GM19397 (cell line): ENCODE results near the gene ALK.

Experiments
- ATAC-seq: cut with Tn5 transposase; IDR thresholded peaks from one replicate; pipeline ENCODE4 v1.9.1; 2021; ENCODE audit warnings: mild to moderate bottlenecking, moderate library complexity; ENCODE audit not compliant: unreplicated experiment

Gene ALK

DNA sequence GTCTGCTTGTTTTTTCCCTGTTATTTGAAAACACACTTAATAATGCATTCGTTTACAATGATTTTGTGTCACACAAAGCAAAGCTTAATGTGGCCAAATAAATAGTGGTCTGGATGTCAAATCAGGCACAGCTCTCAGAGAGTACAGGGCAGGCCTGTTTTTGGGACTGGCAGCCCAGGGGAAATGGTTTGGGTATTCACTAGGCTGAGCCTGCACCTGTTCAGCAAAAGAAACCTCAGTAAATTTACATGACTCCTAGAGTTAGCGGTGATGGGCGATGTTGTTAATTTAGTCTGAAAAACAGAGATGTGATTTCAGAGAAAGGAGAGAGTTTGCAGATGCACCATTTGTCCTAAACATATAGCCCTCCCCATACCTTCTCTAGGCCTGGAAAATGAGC is 197.1 kb downstream of the ALK start:
- ATAC-seq, result peak; percentile 47

DNA sequence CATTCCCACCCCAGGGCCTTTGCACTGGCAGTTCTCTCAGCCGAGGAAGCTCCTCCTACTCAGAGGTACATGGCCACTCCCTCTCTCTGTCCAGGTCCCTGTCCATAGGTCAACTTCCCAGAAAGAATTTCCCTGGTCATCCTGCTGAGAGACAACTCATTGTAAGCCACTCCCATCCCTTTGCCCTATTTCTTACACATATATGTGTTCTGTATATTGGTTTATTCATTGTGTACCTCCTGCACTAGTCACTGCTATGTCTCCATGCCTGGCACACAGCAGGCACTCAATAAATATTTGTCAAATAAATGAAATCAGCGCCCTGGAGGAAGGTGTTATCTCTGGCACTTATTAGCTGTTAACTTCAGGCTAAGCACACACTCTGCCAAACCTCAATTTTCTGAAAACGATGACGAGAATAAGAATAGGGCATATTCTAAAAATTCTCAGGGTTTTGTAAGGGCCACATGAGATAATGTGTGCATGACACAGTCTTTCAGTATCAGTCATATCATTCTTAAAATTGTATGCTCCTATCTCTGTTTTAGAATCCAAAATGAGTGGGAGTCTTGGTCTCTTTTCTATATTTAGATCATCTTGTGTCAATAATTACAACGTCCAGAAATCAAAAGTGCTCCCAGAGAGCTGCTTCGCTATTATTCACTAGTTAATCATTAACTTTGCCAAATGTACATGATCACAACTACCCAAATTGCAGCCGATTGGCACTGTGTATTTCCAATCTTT is 198.0 kb downstream of the ALK start:
- peak; percentile 64 for ATAC-seq

DNA sequence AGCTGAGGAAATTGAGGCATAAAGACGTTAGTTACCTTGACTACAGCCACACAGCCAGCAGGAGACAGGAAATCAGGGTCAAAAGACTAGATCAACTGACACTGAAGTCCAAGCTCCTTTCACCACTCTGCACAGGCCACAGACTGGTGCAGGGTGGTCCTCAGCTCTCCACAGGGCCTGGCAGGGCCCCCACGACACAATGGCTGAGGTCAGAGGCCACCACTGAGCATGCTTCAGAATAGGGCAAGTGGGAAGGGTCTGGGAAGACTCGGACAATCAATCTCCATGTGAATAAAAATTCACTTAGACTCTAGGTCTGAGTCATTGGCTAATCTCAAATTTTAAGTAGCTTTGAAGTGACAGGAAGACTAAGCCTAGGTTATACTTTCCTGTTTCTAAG is 201.7 kb downstream of the ALK start:
- no peak for ATAC-seq

DNA sequence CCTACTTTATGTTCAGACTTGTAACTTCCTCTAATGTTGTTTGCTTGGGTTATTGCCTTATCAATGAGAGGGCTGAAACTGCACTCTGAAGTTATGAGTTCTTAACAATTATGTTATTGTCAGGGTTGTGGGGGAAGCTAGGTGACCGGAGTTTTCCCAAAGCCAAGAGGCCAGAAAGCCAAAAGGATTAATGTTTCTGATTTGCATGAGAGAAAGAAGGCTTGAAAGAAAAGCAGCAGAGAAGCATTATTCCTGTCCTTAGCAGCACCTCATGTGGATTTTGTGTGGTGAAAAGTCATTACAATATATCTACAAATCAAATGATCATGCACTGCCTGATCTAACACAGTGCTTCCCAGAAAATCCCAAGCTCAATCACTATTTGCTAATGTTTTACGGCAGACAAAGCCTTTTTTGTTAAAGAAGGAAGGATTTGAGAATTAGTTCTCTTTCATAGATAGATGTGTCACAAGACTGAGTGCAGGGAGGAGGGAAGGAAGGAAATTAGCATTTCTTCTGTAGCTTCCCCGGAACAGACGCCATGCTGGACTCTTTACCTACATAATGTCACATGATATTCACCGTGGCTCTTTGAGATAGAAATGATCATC is 203.2 kb downstream of the ALK start:
- ATAC-seq, result no peak

DNA sequence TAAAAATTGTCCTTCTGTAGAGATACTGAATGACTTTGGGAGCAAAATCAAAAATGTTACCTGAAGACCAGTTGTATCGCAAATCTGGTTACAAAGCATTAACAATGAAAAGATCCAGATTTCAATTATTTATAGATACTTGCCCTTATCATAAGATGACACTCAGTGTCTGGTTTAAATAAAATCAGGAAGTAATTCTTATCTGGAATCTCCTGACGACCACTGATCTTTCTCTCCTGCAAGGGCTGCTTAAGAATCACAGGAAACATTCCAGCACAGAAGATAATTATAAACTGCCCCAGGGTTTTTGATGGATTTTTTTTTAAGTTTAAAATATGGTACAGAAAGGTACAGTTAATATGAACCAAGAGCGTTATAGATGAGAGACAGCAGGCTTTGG is 205.7 kb downstream of the ALK start:
- ATAC-seq, result no peak

DNA sequence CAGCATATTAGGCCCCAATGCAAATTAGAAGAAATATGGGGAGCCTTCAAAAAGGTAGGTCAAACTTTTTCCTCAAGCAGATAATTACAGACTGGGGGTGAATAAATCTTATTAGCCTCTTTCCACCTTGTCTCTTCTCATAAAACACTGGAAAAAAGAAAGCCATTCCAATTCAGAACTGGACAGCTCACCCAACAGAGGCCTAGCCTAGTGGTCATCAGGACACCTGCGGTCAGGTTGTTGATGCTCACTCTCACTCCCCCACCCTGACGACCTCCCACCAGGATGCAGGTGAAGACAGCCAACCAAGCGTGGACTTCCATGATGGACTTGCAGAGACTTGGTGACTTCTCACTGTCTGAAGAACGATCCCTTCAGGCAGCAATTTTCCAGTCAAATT is 207.1 kb downstream of the ALK start:
- ATAC-seq, result no peak

DNA sequence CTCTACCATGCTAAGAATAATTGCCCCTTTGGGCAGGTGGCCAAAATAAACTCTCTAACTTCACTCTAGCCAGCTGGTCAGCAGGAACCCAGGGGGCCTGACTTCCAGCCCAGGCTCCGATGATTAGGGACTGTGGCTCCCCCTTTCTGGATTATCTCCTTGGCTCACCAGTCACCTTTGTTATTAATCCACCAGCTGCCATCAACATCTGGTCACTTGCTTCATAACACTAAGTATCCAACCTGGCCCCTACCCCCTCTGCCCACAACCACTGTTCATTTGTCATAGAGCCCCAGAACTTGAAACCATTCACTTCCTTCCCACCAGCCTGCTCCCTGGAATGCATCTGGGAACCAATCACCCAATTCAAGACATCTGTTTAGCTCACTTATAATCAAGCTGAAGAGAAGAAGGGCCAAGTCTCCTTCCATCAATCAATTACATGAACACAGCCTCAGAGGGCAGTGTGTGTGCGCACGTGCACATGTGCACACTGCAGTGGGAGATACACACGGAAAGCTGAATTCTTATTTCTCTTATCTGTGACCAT is 215.1 kb downstream of the ALK start:
- ATAC-seq, result no peak

DNA sequence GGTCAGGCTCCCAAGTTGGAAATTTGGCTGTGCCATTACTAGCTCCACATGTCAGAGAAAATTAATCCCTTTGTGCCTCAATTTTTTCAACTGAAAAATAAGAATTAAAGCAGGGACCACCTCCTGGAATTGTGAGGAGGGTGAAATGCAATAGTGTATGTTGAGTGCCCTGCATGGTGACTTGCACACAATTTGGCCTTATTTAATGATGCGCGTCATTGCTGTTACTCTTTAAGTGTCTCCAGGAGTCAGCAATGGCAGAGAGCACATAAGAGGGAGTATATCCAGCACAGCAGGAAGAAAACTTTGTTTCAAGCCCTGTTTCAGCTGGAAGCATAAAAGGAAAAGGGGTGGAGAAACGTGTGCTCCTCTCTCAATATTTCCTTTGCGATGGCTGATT is 215.8 kb downstream of the ALK start:
- ATAC-seq, result no peak

DNA sequence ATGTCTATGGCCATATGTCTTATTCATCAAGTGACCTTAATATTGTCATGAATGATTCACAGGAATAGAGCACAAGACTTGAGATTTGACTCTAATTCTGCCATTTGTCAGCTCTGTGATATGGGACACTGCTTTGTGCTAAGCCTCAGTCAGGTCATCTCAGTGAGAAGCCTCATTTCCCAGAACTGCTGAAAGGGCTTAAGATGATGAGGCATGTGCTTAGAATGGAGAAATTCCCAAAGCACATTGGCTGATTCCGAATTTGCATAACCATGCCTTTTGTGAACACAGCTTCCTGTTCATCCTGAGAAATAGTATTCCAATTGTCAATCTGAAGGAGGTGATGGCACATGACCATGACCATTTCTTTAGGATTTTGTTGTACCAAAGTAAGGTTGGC is 218.1 kb downstream of the ALK start:
- ATAC-seq, result no peak

DNA sequence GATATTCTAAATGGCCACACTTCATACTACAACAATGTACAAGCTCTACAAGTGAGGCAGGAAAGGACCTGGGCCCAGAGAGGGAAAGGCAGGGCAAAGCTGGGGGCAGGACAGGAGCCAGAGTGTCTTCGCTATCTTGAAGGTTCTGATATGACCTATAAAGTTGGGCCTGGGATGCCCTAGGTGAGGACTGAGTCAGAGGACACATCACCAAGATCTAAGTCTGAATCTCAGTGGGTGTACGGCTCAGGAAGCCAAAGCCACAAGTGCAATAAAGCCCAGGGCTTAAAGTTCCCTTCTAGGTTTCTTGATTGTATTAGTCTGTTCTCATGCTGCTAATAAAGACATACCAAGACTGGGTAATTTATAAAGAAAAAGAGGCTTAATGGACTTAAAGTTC is 219.1 kb downstream of the ALK start:
- no peak for ATAC-seq

DNA sequence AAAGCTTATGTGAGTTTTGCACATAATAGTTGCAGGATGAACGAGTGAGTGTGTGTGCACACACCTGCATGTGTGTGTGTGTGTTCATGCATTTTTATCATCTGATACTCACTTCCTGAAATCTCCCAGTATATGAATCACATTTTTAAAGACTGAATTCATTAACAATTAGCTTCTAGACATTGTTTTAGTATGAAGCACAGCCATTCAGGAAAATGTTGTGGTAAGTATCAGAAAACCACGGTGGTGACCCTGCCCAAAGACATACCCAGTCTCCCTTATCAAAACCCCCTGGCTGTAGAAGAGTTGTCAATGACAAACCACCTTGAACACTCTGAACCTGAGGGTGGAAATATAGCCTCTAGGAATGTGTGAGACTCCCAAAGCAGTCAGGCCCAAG is 220.8 kb downstream of the ALK start:
- no peak for ATAC-seq

DNA sequence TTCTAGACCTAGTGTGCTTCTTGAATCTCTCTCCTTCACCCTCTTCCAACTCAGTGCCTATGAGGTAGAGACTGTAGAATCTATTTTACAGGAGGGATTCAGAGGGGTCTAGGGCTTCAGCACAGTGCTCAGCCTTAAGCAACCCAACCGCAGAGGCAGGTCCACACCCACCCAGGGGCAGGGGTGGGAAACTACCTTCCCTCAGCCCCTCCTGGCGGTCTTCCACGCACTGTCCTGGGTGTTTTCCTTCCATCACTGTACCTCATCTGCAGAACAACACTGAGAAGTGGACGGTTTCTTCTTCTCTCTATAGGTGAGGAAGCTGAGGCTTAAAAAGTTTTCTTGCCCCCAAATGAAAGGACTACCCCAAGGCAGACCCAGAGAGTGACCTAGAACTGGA is 222.3 kb downstream of the ALK start:
- no peak for ATAC-seq

DNA sequence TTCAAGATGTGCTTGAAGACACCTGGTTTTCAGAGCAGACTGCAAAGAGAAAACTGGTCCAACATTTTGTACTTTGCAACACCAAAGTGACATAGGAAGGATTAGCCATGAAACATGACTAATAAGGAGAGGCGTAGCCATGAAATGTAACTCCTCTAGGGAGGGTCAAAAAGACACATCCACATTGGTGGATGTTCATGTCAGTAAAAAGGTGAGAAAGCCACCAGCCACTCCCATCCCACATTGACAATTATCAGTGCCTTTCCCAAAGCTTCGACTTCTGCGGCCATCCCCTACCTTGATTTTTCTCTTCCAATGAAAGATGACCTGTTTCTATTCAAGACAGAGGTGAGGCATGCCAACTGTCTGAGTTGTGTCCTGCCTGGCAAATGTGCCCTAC is 223.2 kb downstream of the ALK start:
- no peak for ATAC-seq

DNA sequence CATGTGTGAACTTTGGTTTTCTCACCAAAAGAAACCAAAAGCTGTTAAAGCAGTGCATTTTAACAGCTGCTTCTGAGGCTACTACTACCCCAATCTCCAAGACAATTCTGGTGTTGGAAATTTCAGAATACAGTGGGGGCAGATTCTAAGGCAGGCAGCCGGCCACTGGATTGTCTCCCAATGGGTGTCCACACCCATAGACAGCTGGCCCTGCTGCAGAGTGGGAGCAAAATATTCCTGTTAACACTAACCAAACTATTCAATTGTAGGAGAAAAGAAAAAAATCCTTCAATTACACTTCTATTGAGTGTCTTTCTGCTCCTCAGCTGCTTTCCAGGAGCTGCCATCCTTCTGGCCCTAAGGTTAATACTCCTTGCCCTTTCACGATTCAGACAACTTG is 223.7 kb downstream of the ALK start:
- ATAC-seq, result no peak

DNA sequence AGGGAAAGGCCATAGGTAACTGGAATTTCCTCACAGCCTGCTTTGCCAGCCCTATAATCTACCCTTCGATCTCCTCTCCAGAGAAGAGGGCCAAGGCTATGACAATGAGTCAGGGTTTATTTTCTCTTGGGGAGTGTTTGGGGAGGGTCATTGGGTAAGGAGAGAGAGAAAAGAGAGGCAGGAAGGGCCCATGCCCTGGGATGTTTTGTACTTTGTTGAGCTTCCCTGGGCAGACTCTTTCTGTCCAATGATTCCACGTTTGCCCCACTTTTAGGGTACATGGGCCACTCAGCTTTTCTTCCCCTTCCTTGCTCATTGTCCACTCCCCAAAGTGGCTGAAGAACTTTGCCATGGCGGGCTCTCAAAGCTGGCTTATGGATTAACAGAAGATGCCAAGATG is 224.2 kb downstream of the ALK start:
- ATAC-seq, result no peak

DNA sequence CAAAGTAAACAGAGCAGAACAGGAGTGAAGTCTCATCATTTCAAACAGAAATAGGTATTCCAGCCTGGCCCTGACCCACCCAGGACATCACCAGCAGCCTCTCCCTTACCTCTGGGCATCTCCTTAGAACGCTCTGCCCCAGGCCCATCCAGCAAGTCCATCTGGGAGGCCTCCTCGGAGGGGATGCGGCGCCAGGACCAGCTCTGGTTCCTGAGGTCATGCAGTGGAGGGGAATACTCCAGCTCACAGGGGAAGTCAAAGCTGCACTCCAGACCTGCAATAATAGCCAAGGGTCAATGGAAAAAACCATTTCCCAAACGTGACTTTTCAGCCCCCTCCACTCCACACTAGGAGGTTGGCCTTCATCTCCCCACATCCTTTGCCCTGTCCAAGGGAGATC is 226.6 kb downstream of the ALK start:
- no peak for ATAC-seq

DNA sequence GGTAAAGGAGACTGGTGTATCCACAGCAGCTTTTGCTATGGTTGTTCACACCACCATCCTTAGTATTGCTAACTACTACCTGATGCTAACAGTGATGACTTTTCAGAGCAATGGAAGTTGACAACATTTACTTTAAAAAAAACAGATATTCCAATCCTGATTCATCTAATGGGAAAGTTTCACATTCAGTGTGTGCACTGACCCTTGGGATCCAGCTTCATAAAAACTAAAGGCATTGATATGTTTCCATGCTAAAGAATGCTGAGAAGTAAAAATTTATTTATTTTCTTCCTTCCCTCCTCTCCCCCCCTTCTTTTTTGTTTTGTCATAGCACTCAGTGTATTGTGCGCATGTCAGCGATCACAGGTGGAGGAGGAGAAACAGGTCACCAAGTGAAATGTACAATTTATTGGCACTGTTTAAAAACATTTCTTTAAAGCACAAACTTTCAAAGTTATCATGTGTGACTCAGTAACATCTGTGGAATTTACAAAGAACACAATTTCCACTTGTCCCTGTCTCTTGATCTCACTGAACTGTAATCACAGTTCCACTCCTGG is 229.9 kb downstream of the ALK start:
- ATAC-seq, result no peak

DNA sequence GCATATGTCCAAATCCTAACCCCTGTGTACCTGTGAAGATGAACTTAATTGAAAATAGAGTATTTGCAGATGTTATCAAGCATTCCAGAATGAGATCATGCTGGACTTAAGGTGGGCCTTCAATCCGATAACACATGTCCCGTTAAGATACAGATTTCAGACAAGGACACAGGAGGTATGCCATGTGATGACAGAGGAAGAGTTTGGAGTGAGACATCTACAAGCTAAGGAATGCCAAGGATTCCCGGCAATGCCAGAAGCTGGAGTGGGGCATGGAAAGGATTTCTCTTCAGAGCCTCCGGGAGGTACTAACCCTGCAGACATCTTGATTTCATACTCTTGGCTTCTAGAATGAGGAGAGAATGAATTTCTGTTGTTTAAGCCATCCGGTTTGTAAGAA is 231.7 kb downstream of the ALK start:
- no peak for ATAC-seq

DNA sequence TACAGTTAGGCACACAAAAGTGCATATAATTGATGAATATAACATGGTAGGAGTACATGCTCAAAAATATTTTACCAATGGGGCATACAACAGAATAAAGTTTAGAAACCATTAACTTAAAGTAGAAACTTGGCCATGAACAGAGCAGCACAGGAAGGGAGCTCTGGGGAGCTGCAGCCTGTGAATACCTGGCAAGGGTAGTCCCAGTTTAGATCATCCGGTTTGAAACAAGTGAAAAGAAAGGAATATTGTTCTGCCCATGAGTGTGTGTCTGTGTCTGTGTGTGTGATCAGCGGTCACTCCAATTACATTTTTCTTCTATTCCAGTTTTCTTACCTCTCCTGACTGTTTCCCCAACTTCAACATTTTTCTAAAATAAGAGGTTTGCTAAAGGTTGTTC is 233.0 kb downstream of the ALK start:
- ATAC-seq, result no peak

DNA sequence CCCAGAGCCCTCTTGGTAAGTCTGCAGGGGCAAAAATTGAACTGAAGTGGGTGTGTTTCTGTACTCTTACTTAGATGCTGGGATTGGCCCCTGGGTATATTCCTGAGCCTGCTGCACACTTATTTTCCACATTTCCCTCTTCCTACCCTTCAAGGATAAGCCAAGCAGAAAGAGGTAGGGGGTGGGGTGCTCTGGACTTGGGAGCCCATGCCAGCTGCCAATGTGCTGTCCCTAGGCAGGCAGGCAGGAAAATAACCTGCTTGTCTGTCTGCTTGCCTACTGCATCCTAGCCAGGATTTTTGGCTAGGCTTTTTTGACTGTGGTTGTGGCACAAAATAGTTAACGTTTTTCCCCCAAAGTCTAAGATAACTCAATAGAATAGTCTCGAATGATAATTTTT is 234.3 kb downstream of the ALK start:
- no peak for ATAC-seq

DNA sequence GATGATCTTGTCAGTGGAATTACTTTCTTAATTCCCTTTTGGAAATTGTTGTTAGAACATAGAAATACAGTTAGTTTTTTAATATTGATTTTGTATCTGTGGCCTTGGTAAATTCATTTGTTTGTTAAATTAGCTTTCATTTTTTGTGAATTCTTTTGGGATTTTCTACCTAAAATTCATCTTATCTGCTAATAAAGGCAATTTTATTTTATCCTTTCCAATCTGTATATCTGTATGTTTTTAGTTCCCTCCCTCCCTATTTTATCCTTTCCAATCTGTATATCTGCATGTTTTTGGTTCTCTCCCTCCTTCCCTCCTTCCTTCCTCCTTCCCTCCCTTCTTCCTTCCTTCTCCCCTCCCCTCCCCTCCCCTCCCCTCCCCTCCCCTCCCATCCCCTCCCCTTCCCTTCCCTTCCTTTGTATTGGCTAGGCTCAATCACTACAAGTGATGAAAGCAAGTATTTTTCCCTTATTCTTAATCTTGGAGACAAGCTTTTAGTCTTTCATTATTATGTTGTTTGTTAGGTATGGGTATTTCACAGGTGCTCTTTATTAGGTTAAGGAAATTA is 244.4 kb downstream of the ALK start:
- no peak for ATAC-seq

DNA sequence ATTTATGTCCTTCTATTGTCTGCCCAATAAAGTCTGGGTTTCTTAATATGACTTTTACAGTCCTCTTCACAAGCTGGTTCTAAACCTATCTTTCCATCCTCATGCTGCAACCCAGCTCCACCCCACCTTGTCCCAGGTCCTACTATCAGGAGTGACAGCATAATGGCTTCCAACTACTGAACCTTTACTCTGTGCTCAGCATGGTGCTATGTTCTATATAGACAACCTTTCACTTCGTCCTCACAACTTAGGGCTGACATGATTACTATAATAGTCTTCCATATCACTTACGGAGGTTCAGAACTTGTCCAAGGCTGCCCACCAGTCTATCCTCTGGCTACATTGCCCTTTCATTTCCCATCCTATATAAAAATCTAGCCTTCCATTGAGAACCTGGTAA is 256.8 kb downstream of the ALK start:
- ATAC-seq, result no peak
